H54 (cell line): Measurements from ENCODE around the gene SCO2.
A peak's percentile ranks its signal among the peaks of the same experiment; 100 is the strongest.

Experiments used
- DNase-seq: peaks from one replicate; pipeline ENCODE4 v3.0.0; 2011; ENCODE audit warnings: low spot score, mixed read lengths; ENCODE audit not compliant: insufficient read length
- FAIRE-seq: peaks from 3 replicates; lab custom pipeline; 2011; peaks lifted over from hg19 to GRCh38; lab: Jason Lieb, UNC
- POLR2A ChIP-seq: IDR thresholded peaks from 2 replicates; pipeline ENCODE4 v1.6.1; 2011; ENCODE audit warnings: low read depth, mild to moderate bottlenecking, low read length

The SCO2 gene

GRCh38 chr22:50532824-50533796, 7.7 kb upstream of the SCO2 start:
- DNase-seq (no peak), FAIRE-seq (no peak)
- no peak for TF ChIP-seq POLR2A

DNA sequence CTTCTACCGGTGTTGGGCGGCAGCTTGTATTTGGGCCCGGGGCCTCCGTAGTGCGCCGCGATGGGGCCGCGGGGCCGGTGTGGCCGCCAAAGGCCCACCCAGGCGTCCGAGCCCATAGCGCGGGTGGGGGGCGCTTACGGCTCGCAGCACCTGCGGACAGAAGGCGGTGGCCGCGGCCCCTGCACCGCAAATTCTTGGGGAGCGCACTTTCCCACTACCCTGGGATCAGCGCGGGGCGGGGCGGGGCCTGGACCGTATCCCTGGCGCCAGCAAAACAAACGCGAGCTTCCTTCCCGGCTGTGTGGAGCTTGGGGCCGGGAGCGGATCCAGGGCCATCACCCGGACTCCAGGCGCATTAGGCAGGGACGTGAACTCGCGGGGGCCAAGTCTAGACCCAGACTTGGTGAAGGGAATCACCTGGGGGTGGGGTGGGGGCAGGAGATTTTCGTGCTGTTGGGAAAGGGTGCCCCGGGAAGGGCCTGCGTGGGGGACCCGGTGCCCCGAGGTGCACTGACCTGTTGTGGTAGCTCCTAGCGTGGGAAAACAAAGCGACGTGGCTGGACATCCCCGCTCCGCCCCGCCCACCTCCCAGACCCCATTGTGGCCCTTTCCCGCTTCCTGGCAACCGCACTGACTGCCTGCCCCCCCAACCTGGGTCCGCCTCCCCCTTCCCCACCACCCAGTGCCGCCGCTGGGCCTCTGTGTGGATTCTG, 6.7 kb upstream of the SCO2 start:
- DNase-seq (no peak), FAIRE-seq (no peak)
- TF ChIP-seq POLR2A = no peak

DNA sequence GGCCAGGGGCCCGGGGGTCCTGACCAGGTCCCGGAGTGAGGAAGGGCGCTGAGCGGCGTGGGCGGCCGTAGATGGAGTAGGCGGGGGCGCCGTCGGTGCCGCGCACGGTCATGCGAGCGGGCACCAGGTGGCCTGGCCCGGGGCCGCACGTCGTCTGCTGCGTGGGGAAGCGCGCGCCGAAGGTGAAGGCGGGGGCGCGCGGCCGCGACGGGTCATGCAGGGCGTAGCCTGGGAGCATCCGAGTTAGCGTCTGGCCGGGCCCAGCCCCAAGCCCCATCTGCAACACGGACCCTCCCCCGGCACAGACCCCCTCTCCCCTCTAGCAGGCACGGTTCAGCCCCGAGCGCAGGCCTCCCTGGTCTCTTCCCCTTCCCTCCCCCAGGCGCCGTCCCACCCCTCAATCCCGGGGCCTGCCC, 6.2 kb upstream of the SCO2 start:
- 0 out of 2 replicates have a peak, but pooled peaks have one; percentile 18 for TF ChIP-seq POLR2A
- FAIRE-seq (no peak), DNase-seq (no peak)

- FAIRE-seq (no peak), DNase-seq (no peak)
- TF ChIP-seq POLR2A = no peak
Observed at GRCh38 chr22:50530877-50531545, 5.6 kb upstream of the SCO2 start.

DNA sequence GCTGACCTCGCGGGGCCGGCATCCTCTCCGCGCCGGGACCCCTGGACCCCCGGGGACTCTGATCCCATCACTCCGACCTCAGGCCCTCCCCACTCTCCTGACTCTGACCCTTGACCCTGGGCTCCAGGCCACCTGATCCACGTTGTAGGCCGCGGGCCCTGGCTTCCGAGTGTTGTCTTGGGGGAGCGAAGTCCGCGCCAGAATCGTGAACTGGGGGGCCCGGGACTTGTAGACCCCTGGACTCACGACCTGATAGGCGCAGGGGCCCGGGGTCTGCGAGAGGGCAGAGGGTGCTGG, 5.1 kb upstream of the SCO2 start:
- DNase-seq = no peak
- no peak for FAIRE-seq
- no peak for TF ChIP-seq POLR2A

GRCh38 chr22:50529897-50530579, 4.6 kb upstream of the SCO2 start, which contains the start of gene TYMP:
TSS of gene TYMP (minus strand) at chr22:50530012. CDS start at chr22:50529709, 303 bp downstream.
- no peak for FAIRE-seq
- TF ChIP-seq POLR2A = no peak
- DNase-seq = no peak

GRCh38 chr22:50529416-50529896, 4.1 kb upstream of the SCO2 start:
- FAIRE-seq (no peak), DNase-seq (no peak)
- no peak for TF ChIP-seq POLR2A

DNA sequence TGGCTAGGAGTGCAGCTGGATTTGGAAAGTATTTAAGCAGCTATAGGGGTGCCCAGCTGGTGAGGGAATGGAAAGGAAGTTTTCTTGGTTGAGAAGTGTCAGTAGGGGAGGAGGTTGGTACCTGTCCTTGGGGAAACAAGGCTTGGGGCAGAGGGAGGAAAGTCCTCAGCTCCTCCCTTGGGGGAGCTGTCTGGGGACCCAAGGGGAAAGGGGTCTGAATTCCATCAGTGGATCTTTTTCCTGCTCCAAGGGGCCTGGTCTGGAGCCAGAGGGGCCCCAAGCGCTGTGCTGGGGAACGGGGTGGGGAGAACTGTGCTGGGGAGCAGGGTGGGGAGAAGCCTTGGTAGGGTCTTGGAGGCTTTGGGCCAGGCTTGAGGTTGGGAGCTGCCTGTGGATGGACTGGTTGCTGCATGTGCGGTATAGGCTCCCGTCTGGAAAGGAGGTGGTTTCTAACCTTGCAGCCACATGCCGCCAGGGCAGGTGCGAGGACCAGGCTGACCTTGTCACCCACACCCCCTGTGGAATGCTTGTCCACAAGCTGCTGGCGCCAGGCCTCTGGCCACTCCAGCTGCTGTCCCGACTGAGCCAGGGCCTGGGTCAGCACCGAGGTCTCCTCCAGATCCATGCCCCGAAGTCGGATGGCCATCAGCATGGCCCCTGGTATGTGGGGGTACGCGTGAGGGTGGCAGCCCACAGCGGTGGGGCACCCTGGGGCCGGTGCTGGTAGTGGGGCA, 3.5 kb upstream of the SCO2 start:
- FAIRE-seq (no peak), DNase-seq (no peak)
- no peak for TF ChIP-seq POLR2A

- no peak for TF ChIP-seq POLR2A
- FAIRE-seq = no peak
- no peak for DNase-seq
Observed at GRCh38 chr22:50527921-50528681, 2.7 kb upstream of the SCO2 start.

DNA sequence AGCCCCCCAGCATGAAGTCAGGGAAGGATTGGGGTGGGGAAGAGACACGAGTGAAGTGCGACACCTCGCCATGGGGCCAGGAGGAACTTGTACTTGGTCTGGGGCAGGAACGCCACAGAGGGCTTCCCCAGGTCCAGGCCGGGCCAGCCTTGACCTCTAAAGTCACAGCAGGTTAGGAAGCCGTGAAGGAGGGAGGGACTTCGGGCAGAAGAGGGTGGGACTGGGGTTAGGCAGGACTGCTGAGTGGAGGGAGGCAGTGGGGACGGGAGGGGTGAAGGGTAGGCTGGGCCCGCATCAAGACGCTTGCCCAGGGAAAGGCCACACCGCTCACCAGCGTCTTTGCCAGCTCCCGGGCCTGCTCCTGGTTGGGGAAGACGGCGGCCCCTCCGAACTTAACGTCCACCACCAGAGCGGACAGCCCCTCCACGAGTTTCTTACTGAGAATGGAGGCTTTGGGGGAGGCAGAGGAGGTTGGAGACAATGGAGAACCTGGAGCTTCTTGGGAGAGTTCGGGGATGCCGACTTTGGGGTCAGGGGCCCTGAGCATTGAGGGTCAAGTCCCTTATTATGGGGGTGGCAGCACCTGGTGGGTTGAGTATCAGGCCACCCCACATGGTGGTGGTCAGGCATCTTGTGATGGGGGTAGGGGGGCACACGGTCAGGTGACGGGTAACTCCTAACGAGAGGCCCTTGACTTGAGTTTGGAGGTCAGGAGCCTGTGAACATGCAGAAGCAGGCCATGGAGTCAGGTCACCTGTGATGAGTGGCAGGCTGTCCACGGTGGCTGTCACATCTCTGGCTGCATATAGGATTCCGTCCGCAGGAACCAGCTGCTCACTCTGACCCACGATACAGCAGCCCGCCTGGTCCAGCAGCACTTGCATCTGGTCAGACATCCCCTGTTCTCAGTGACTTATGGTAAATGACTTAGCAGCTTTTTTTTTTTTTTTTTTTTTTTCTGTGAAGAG, 1.7 kb upstream of the SCO2 start:
- DNase-seq (no peak), FAIRE-seq (no peak)
- no peak for TF ChIP-seq POLR2A
